ENCODE measurements around the gene LCORL.

DNA sequence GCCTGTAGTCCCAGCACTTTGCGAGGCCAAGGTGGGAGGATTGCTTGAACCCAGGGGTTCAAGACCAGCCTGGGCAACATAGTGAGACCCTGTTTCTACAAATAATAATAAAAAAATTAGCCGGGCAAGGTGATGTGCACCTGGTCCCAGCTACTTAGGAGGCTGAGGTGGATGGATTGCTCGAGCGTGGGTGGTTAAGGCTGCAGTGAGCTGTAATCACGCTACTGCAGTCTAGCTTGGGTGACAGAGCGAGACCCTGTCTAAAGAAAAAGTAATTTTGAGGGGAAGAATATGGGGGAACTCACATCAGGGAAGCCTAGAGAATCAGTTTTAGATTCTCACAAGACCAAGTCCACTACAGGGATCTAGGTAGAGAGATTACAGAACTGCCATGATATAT is 28.9 kb upstream of the LCORL start:
- TF ChIP-seq, protein P1, sequence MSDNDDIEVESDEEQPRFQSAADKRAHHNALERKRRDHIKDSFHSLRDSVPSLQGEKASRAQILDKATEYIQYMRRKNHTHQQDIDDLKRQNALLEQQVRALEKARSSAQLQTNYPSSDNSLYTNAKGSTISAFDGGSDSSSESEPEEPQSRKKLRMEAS (IDR thresholded peaks at IDR 0.05; ENCODE audit: insufficient read depth, insufficient read length) = no peak
- no peak for TF ChIP-seq EZH2 (IDR thresholded peaks at IDR 0.05; ENCODE audit: borderline replicate concordance, low read depth, low read length, severe bottlenecking)

Measured in endothelial cell of umbilical vein (primary cell).